MV-4-11 (cell line): ENCODE data around the gene KRT2.

Experiments used
- DNase-seq: peaks from one replicate; lab custom pipeline; 2025; lab: John Stamatoyannopoulos, UW

Gene KRT2

GRCh38 chr12:52637299-52637698, 14.7 kb downstream of the KRT2 start:
- no peak for DNase-seq

- peak; percentile 51 for DNase-seq
Measured at GRCh38 chr12:52636592-52637258, 15.3 kb downstream of the KRT2 start.

- DNase-seq, result peak; percentile 40
Measured at GRCh38 chr12:52636189-52636588, 15.8 kb downstream of the KRT2 start.

GRCh38 chr12:52634266-52635056, 17.6 kb downstream of the KRT2 start:
- no peak for DNase-seq

- peak; percentile 75 for DNase-seq
Measured at GRCh38 chr12:52633383-52633782, 18.6 kb downstream of the KRT2 start.

GRCh38 chr12:52632656-52633055, 19.4 kb downstream of the KRT2 start:
- DNase-seq, result peak; percentile 39

GRCh38 chr12:52631676-52632459, 20.1 kb downstream of the KRT2 start:
- DNase-seq, result no peak

- DNase-seq, result no peak
Measured at GRCh38 chr12:52631264-52631663, 20.7 kb downstream of the KRT2 start.

GRCh38 chr12:52630599-52631200, 21.3 kb downstream of the KRT2 start:
- no peak for DNase-seq

GRCh38 chr12:52630008-52630500, 22.0 kb downstream of the KRT2 start:
- no peak for DNase-seq

- no peak for DNase-seq
Measured at GRCh38 chr12:52629281-52630007, 22.6 kb downstream of the KRT2 start.

- no peak for DNase-seq
Measured at GRCh38 chr12:52628841-52629240, 23.2 kb downstream of the KRT2 start.

- no peak for DNase-seq
Measured at GRCh38 chr12:52628111-52628507, 23.9 kb downstream of the KRT2 start.

- no peak for DNase-seq
Measured at GRCh38 chr12:52627395-52628110, 24.5 kb downstream of the KRT2 start.

GRCh38 chr12:52622349-52622748, 29.7 kb downstream of the KRT2 start:
- no peak for DNase-seq

- no peak for DNase-seq
Measured at GRCh38 chr12:52618866-52619265, 33.1 kb downstream of the KRT2 start.

- DNase-seq, result no peak
Measured at GRCh38 chr12:52618216-52618615, 33.8 kb downstream of the KRT2 start, which contains the start of gene KRT73. TSS of gene KRT73 (minus strand) at chr12:52618559. CDS start at chr12:52618524, 35 bp downstream.

GRCh38 chr12:52617403-52617785, 34.6 kb downstream of the KRT2 start:
- DNase-seq, result no peak

GRCh38 chr12:52616680-52617402, 35.2 kb downstream of the KRT2 start:
- no peak for DNase-seq

GRCh38 chr12:52615912-52616311, 36.1 kb downstream of the KRT2 start:
- no peak for DNase-seq
